IPS-11a (cell line): Measurements from ENCODE around the gene TTLL11.

Experiments
- H3K4me3 ChIP-seq: one replicate; pipeline ENCODE4 v1.5.1; 2013; ENCODE audit warnings: low read depth, low read length, control low read depth

TTLL11 gene

GRCh38 chr9:121821326-121821725 is 271.8 kb downstream of the TTLL11 start:
- H3K4me3 ChIP-seq, result no peak overlapping the region

DNA sequence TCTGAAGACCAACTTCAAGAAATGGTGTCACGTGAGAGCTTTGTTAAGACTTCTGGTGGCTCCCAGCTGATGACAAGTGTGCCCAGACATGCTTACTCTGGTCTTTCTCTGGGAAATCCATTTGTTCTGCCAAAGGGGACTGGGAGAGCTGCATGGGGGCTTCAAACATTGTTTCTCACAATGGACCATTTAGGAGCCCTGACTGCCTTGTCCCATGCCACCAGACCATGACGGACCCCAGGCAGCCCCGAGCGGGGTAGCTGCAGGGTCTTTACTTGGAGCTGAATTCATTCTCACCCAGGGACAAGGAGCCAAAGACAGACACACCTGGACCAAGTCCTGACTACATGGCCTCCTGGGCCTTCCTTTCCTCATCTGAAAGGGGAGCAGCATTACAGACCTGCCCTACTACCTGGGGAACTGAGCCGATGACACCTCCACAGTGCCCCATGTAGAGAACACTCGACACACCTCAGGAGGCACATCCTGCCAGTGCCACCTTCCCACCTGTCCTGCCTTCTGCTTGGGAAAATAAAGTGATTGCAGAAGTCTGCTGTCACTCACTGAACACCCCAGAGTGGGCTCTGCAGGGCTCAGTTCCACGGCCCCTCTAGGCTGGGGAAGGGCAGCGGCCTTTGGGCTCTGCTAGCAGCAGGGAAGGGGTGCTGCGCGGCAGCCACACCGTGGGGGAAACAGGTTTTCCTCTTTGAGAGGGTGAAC is 272.7 kb downstream of the TTLL11 start:
- no peak overlapping the region for H3K4me3 ChIP-seq

GRCh38 chr9:121819428-121820231 is 273.5 kb downstream of the TTLL11 start:
- no peak overlapping the region for H3K4me3 ChIP-seq

DNA sequence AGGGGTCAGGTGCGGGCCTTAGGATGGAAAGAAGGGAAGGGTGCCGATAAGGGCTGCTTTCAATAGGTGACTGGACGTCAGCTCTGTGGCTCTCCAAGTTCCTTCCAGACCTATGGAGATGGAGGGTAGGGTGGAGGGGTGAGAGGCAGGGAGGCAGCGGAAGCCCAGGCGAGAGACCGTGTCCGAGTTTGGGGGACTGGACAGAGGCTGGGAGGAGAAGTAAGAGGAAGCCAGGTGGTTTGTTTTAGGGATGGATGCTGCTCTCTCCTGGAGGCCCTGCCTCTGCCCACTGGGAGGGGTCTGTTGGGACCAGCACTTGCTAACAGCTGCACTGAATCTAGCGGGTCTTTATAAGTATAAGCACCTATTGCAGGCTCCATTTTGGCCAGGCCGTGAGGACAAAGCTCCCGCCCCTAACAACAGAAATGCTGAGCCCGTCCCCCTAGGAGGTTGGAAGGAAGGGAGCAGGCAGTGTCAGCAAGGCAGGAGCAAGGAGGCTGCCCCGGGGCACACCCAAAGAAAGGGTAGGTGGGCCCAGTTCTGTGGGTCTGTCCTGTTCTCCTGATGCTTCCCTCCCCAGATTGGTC is 274.2 kb downstream of the TTLL11 start:
- no peak overlapping the region for H3K4me3 ChIP-seq

DNA sequence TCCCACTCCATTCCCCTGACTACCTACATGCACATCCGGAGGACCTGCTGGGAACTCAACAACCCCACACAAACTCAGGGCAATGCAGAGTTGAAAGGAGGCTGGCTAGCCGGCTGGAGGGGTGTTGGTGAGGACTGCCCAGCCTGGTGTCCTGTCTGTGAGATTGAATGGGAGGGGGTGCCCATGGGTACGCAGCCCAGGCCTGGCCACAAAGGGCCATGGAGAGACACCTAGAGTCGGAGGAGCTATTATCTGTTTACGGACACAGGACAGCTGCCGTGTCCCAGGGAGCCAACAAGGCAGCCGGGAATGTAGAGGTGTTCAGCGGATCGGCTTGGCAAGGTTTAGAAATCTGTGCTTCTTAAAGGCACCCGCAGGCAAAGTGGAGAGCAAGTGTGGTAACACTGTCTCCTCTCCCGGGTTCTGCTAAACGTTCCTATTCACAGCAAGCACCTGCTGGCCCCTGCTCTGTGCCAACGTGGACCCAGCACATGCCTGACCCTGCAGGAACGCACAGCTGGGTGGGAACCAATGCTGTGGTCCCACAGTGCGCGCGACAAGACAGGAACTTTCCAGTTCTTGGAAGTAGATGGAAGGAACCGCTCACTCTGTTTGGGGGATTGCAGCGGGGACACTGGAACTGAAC is 275.0 kb downstream of the TTLL11 start:
- H3K4me3 ChIP-seq, result no peak overlapping the region

DNA sequence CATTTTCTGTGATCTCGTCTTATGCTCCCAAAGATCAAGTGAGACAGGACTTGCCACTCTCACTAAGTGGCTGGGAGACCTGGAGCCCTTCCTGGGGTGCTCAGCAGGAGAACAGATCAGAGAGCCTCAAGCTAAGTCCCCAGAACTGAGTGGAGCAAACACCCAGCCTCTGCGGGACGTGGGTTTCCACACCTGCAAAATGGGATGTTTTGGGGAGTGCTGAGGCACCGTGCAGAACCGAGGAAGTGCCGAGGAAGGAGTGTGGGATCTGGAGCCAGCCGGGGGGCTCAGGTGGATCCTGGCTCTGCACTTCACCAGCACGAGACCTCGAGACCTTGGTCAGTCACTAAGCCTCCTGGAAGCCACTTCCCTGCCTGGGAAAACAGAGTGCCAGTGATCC is 275.6 kb downstream of the TTLL11 start:
- H3K4me3 ChIP-seq, result no peak overlapping the region

DNA sequence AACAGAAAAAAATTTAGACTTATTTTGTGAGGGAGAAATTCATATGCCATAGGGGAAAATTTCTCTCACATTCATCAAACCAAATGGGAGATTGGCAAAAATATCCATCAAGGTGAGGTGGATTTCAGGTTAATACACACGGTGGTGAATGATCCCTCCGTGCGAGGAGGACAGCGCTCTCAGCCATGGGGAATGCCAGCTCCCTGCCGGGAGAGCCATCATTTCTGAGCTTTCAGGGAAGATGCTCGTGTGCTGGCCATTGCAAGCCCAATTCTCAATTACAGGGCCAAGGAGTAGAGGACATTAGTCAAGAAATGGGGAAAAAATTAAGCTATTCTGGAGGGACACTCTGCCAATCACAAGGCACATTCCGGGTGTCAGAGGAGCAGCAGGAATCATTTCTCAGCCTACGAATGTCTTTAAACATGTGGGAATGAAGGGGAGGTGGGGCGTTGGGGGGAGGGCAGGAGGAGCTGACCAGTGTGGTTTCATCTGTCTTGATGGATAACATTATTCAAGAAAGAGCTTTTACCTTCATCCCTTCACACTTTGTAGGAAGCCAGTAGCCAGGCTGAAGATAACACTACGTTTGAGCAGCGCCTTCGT is 276.2 kb downstream of the TTLL11 start:
- H3K4me3 ChIP-seq, result no peak overlapping the region

DNA sequence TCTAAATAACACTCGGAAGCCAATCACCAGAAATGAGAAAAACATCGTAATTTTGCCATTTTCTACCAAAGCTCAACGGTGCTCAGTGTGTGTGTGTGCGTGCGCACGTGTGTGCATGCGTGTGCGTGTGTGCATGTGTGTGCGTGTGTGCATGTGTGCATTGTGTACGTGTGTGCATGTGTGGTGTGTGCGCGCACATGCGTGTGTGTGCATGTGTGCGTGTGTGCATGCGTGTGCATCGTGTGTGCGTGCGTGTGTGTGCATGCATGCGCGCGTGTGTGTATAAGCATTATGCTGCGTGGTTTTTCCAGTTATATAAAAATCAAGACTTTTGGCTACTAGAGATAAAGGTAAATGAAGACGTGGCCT is 276.7 kb downstream of the TTLL11 start:
- H3K4me3 ChIP-seq, result no peak overlapping the region

GRCh38 chr9:121815546-121816448 is 277.3 kb downstream of the TTLL11 start:
- no peak overlapping the region for H3K4me3 ChIP-seq

- H3K4me3 ChIP-seq, result no peak overlapping the region
Measured at GRCh38 chr9:121815084-121815483, 278.0 kb downstream of the TTLL11 start.

- H3K4me3 ChIP-seq, result no peak overlapping the region
Measured at GRCh38 chr9:121814594-121814993, 278.5 kb downstream of the TTLL11 start.

- H3K4me3 ChIP-seq, result no peak overlapping the region
Measured at GRCh38 chr9:121813519-121814210, 279.4 kb downstream of the TTLL11 start.

- H3K4me3 ChIP-seq, result no peak overlapping the region
Measured at GRCh38 chr9:121812159-121812735, 280.9 kb downstream of the TTLL11 start.

GRCh38 chr9:121811751-121812150 is 281.4 kb downstream of the TTLL11 start:
- no peak overlapping the region for H3K4me3 ChIP-seq

DNA sequence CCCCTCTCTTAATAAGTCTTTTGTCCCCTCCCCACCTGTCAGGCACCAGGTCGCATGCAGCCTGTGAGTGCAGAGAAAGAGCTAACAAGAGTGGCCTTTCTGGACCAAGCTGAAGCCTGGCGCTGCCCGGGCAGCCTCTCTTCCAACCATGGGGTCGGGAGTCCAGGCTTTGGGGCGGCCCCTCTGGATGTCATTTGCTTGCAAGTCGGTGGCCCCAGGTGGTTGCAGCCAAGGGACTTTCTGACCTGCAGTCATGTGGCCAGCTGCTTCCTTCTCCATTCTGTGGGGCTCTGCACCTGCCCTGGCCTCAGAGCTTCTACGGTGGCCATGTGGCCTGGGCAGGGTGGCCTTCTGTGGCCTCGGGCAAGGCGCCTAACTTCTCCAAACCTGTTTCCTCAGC is 282.0 kb downstream of the TTLL11 start:
- no peak overlapping the region for H3K4me3 ChIP-seq

- H3K4me3 ChIP-seq, result no peak overlapping the region
Measured at GRCh38 chr9:121810489-121810888, 282.6 kb downstream of the TTLL11 start.

DNA sequence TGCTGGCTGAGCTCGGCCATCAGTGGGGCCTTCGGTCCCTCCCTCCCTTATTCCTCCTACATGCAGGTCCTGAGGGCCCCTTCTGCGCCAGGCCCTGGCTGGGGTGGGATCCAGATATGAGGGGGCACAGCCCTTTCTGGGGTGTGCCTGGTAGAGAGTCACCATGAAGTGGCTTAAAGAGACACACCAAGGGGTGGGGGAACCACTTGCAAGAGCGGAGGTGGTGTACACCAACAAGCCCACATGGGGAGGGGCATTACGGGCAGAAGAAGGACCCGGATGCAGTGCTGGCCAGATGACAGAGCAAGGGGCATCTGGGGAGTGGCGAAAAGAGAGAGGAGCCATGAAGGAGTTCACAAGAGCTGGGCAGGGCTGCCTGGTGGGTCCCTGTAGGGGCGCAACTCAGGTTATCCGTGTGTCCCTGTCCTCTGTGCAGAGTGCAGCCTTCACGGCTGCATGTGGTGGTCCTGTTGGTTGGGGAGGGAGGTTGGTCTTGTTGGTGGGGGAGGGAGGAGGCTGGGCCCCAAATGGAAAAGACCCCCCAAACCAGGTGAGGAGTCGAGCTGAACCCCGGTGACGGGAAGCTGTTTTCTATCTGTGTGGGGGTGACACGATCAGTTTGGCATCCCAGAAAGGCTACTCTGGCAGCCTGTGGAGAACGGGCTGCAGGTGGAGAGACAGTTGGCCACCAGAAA is 283.6 kb downstream of the TTLL11 start:
- no peak overlapping the region for H3K4me3 ChIP-seq

- H3K4me3 ChIP-seq, result no peak overlapping the region
Measured at GRCh38 chr9:121808781-121809180, 284.3 kb downstream of the TTLL11 start.
